Type B pancreatic cell (in vitro differentiated cells): ENCODE data around the gene TMEM150C. TPM values are rescaled to one million over a fixed set of nuclear protein-coding genes. Genes with fewer than 3 reads are reported as not detected.

Experiments
- DNase-seq: peaks from one replicate; pipeline ENCODE4 v3.0.0; 2021; ENCODE audit warnings: mixed read lengths; ENCODE audit not compliant: unreplicated experiment; ENCODE audit errors: extremely low spot score
- H3K27ac Mint-ChIP-seq: 2 replicates; pipeline ENCODE4 v1.8.0; 2021; ENCODE audit warnings: mild to moderate bottlenecking, mixed read lengths
- H3K27me3 Mint-ChIP-seq: 2 replicates; pipeline ENCODE4 v1.8.0; 2021; ENCODE audit warnings: mixed read lengths
- H3K36me3 Mint-ChIP-seq: 2 replicates; pipeline ENCODE4 v1.8.0; 2021; ENCODE audit warnings: mixed read lengths
- H3K4me1 Mint-ChIP-seq: one replicate; pipeline ENCODE4 v1.8.0; 2021; ENCODE audit warnings: mixed read lengths; ENCODE audit not compliant: unreplicated experiment
- H3K4me3 Mint-ChIP-seq: 2 replicates; pipeline ENCODE4 v1.8.0; 2021; ENCODE audit warnings: mild to moderate bottlenecking, mixed read lengths
- H3K9me3 Mint-ChIP-seq: 2 replicates; pipeline ENCODE4 v1.8.0; 2021; ENCODE audit warnings: mixed read lengths
- total RNA-seq: library from RNA; stranded (reverse); gene quantifications from 2 replicates; pipeline ENCODE4 v1.2.1, GENCODE V29; 2021; ENCODE audit warnings: low replicate concordance
- TF ChIP-seq, protein P1 (sequence below): fragments of 200-600 bp; sonication (generic); conservative IDR thresholded peaks from 2 replicates; pipeline ENCODE4 v1.5.0; 2021; ENCODE audit warnings: antibody characterized with exemption, mild to moderate bottlenecking

The TMEM150C gene
- total RNA-seq, 1 donor from 2014 or later = 5.7 TPM

DNA sequence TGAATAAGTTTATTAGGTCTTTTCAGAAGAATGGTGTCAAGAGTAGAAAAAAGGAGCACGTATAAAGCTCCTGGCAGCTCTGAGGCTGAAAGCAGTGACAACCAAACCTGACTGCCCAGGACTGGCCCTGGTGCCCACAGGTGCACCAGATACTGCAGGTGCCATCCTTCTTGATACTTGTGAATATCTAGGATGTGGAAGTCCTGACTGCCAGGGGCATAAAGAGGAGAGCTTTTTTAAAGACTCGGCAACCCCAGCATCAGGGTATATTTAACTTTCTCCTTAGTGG, 60.7 kb downstream of the TMEM150C start:
- TF ChIP-seq, protein P1, sequence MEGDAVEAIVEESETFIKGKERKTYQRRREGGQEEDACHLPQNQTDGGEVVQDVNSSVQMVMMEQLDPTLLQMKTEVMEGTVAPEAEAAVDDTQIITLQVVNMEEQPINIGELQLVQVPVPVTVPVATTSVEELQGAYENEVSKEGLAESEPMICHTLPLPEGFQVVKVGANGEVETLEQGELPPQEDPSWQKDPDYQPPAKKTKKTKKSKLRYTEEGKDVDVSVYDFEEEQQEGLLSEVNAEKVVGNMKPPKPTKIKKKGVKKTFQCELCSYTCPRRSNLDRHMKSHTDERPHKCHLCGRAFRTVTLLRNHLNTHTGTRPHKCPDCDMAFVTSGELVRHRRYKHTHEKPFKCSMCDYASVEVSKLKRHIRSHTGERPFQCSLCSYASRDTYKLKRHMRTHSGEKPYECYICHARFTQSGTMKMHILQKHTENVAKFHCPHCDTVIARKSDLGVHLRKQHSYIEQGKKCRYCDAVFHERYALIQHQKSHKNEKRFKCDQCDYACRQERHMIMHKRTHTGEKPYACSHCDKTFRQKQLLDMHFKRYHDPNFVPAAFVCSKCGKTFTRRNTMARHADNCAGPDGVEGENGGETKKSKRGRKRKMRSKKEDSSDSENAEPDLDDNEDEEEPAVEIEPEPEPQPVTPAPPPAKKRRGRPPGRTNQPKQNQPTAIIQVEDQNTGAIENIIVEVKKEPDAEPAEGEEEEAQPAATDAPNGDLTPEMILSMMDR = no peak
- no peak for DNase-seq
- Mint-ChIP-seq H3K4me1 (peaks cover 11% of the 10 kb centered on the region), H3K36me3 (peaks cover 3% of the 10 kb centered on the region), H3K27ac (no peak overlapping the region), H3K27me3 (peaks cover 18% of the 10 kb centered on the region), H3K4me3 (no peak overlapping the region), H3K9me3 (no peaks in the 10 kb centered on the region)

DNA sequence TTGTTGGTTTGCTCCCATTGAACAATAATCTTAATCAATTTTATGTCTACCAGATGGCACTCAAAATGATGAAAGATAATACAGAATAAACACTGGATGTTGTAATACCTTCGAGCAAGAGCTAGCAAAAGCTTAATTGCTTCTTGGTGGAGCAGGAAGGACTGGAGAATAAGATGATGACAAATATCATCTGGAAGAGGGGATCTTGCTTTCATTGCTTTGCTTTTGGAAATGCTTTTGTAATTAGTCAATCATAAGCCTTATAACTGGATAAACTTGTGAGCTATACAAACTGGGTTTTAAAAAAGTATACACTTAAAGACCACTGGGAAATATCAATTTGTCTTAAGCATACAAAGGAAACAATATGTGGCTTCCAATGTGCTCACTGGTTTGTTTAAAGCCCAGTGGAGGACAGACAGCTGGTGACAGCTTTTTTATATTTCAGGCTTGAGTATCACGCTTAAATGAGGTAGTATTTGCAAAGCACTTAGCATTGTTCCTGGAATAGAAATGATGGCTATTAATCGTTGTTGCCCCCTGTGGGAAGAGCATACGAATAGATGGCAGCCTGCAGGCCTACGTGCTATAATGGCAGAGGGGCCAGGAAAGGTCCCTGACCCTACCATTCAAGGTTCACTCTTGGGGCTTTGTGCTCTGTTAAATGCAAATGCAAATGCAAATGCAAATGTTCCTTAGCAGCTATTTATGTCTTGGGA, 61.2 kb downstream of the TMEM150C start:
- no peak for DNase-seq
- TF ChIP-seq, protein P1 = no peak
- Mint-ChIP-seq H3K4me1 (peaks cover 11% of the 10 kb centered on the region), H3K27ac (no peak overlapping the region), H3K36me3 (peaks cover 3% of the 10 kb centered on the region), H3K27me3 (peaks cover 18% of the 10 kb centered on the region), H3K9me3 (no peaks in the 10 kb centered on the region), H3K4me3 (no peak overlapping the region)

DNA sequence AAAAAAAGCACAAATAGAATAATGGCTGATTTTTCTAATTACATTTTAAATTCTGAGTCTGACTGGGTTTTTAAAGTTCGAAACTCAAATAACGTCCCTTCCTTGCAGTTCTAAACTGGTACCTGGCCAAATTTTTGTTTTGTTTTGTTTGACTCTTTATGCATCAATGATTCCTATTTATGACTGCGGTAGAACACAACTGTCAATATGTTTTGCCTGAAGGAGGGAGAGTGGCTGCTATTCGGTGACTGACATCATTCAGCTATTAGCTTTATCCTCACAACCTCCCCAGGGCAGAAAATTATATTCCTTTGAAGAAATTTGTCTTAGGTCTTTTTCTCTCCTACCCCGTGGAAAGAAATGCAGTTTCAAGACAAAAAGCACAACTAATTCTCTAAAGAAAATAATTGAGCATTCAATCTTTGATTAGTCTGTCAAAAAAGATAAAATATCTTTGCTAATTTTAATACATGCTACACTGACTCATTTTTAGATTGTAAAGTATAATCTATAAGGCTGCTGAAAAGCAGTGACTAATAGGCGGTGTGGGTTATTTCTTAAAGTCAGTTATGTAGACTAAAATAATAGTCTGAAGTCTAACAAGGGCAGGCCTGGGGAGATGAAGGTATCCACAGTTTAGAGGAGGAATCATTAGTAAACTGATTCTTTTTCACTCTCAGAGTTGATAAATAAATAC, 61.9 kb downstream of the TMEM150C start:
- peaks cover 3% of the 10 kb centered on the region for H3K36me3 Mint-ChIP-seq
- H3K27ac Mint-ChIP-seq = no peak overlapping the region
- H3K9me3 Mint-ChIP-seq = no peaks in the 10 kb centered on the region
- TF ChIP-seq, protein P1 = no peak
- H3K4me3 Mint-ChIP-seq = no peak overlapping the region
- H3K27me3 Mint-ChIP-seq = peaks cover 18% of the 10 kb centered on the region
- H3K4me1 Mint-ChIP-seq = peaks cover 11% of the 10 kb centered on the region
- DNase-seq = no peak

DNA sequence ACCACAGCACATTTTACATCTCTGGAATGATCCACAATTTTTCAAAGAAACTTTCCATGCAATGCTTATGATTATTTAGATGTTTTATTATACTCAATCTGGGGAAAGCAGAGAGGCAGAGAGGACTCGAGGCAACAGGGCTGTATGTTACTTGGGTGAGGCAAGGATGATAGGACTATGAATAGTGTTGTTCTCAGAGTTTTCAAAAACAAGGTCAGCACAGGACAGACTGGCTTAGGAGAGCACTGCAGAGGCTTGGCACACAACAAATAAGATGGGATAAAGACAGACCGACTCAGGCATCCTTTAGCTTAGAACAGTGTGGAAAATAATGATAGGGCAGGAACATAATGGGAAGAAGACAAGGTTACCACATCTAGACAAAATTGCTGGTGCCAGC, 65.4 kb downstream of the TMEM150C start:
- TF ChIP-seq, protein P1 = no peak
- DNase-seq = no peak
- Mint-ChIP-seq H3K27ac (no peak overlapping the region), H3K9me3 (no peaks in the 10 kb centered on the region), H3K36me3 (peaks cover 3% of the 10 kb centered on the region), H3K27me3 (peaks cover 25% of the 10 kb centered on the region), H3K4me3 (no peak overlapping the region), H3K4me1 (peaks cover 11% of the 10 kb centered on the region)

DNA sequence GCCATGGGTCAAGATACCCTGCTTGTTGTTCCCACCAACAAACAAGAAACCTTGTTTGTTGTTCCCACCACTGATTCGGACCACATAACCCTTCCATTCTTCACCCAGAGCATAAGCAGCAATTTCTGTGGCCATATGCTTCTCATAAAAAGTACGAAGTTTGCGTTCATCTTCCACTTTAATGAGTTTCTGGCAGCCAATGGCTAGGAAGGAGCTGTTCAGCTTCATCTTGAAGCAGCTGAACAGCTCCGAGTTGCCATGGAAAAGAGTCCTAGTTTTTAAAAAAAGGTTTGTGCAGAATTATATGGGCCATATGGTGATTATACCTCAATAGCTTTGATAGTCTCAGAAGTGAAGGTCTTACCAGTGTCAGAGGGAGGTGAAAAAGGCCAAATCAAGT, 66.1 kb downstream of the TMEM150C start:
- TF ChIP-seq, protein P1 = no peak
- H3K36me3 Mint-ChIP-seq = peaks cover 3% of the 10 kb centered on the region
- H3K4me3 Mint-ChIP-seq = no peak overlapping the region
- peaks cover 25% of the 10 kb centered on the region for H3K27me3 Mint-ChIP-seq
- peaks cover 11% of the 10 kb centered on the region for H3K4me1 Mint-ChIP-seq
- no peak overlapping the region for H3K27ac Mint-ChIP-seq
- no peaks in the 10 kb centered on the region for H3K9me3 Mint-ChIP-seq
- no peak for DNase-seq
